Sigmoid colon (tissue), 7 donors: ENCODE data around the gene AMIGO2. TPM values are rescaled to one million over a fixed set of nuclear protein-coding genes. Genes with fewer than 3 reads are reported as not detected.
"Not testable (repeated sequence)": the region's sequence is repeated elsewhere in the genome, so short reads cannot be mapped to it uniquely, and the experiment has no call there.

Experiments
- DNase-seq: peaks from one replicate; pipeline ENCODE4 v3.0.0-alpha.2; 2019
- H3K27ac ChIP-seq, 4 donors: fragments of 200-600 bp; sonication (generic); one replicate each; pipeline ENCODE4 v1.5.1; 2016 to 2019; ENCODE audit warnings: mild to moderate bottlenecking in 1 of 4
- H3K27me3 ChIP-seq, 3 donors: fragments of 200-600 bp; sonication (generic); one replicate each; pipeline ENCODE4 v1.5.1; 2019; ENCODE audit warnings: mild to moderate bottlenecking in 1 of 3
- H3K36me3 ChIP-seq, 4 donors: fragments of 200-600 bp; sonication (generic); one replicate each; pipeline ENCODE4 v1.5.1; 2016 to 2019
- H3K4me1 ChIP-seq, 4 donors: fragments of 200-600 bp; sonication (generic); one replicate each; pipeline ENCODE4 v1.5.1; 2017 to 2019
- H3K4me3 ChIP-seq, 4 donors: fragments of 200-600 bp; sonication (generic); one replicate each; pipeline ENCODE4 v1.5.1; 2017 to 2019; ENCODE audit warnings: mild to moderate bottlenecking in 2 of 4, moderate library complexity in 1 of 4
- H3K9me3 ChIP-seq, 4 donors: fragments of 200-600 bp in 3 of 4; sonication (generic) in 3 of 4; one replicate each; pipeline versions ENCODE4 v1.5.1 to v1.6.1; 2013 to 2019
- EP300 ChIP-seq, 4 donors: sonication (generic); formaldehyde crosslinking; IDR thresholded peaks; one replicate each; pipeline ENCODE4 v1.6.1; 2017; ENCODE audit warnings: antibody characterized with exemption in 4 of 4
- POLR2A ChIP-seq, 2 donors: fragments of 450-650 bp; IDR thresholded peaks; one replicate each; pipeline ENCODE4 v1.6.1; 2016; ENCODE audit warnings: antibody characterized with exemption in 2 of 2, mild to moderate bottlenecking in 2 of 2, moderate library complexity in 2 of 2
- POLR2AphosphoS5 ChIP-seq, 4 donors: sonication (generic); formaldehyde crosslinking; IDR thresholded peaks; one replicate each; pipeline ENCODE4 v1.6.1; 2017; ENCODE audit warnings: antibody characterized with exemption in 4 of 4
- WGBS, 2 donors: extraction: QIAGEN DNeasy Blood & Tissue Kit; methylation state at CpG; one replicate each; pipeline ENCODE4 v1.1.7; 2013; 5-methylcytosine and 5-hydroxymethylcytosine counted together
- intact Hi-C: fragments of 100-400 bp; cut with DNase I; formaldehyde crosslinking; loops from one replicate; pipeline ENCODE4 v1.15.1; 2023
- polyA plus RNA-seq, 3 donors: library from polyadenylated mRNA; stranded (reverse); fragments of 200-250 nt; gene quantifications; one replicate each; pipeline ENCODE4 v1.2.3, GENCODE V29; 2013
- total RNA-seq, 4 donors: library from RNA; depleted of rRNA; stranded (reverse); fragments of >200 nt; gene quantifications; one replicate each; pipeline ENCODE4 v1.1.0, GENCODE V29; 2016
- TF ChIP-seq, protein P1 (sequence below), 4 experiments: fragments of 450-650 bp in 3 of 4; fragments of 200-600 bp in 1 of 4; IDR thresholded peaks; one replicate each; pipeline ENCODE4 v1.5.1; 2016 to 2019; ENCODE audit warnings: antibody characterized with exemption in 4 of 4, mild to moderate bottlenecking in 3 of 4, moderate library complexity in 2 of 4
- donor health status: healthy with polysubstance abuse.
- donor health status: Bipolar disorder and iron deficiency.
- donor health status: healthy.

Gene AMIGO2
- total and polyA plus RNA-seq, 7 donors, result 0.46 to 68.1 (median 33.2) TPM

DNA sequence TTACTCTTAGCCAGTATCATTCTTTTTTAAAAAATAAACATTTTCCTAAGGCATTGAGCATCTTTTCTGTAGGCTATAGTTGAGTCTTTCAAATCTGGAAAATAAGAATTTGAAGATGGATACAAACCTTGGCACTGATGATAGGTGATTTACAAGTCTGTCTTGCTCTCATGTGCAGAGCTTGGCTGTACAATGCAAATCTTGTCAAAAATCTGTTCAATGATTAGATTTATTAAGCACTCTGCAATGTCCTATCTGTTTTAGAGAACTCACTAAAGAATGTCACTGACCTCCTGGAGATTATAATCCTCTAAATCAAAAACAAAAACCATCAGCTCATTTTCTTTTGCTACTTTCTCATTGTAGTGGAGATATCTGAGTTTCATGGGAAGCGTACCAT is 42.8 kb upstream of the AMIGO2 start:
- Histone ChIP-seq H3K27me3 (no peaks in the 10 kb centered on the region), H3K9me3 (no peaks in the 10 kb centered on the region), H3K27ac (peak overlapping the region in 2 of 4 donors; percentile 18 to 47), H3K4me3 (no peak overlapping the region), H3K4me1 (peaks cover 0 to 19% (median 9%) of the 10 kb centered on the region in 4 donors), H3K36me3 (no peaks in the 10 kb centered on the region)
- TF ChIP-seq POLR2AphosphoS5 (IDR thresholded peaks at IDR 0.05) (no peak), EP300 (IDR thresholded peaks at IDR 0.05) (no peak), POLR2A (IDR thresholded peaks at IDR 0.05) (no peak)
- TF ChIP-seq, protein P1, sequence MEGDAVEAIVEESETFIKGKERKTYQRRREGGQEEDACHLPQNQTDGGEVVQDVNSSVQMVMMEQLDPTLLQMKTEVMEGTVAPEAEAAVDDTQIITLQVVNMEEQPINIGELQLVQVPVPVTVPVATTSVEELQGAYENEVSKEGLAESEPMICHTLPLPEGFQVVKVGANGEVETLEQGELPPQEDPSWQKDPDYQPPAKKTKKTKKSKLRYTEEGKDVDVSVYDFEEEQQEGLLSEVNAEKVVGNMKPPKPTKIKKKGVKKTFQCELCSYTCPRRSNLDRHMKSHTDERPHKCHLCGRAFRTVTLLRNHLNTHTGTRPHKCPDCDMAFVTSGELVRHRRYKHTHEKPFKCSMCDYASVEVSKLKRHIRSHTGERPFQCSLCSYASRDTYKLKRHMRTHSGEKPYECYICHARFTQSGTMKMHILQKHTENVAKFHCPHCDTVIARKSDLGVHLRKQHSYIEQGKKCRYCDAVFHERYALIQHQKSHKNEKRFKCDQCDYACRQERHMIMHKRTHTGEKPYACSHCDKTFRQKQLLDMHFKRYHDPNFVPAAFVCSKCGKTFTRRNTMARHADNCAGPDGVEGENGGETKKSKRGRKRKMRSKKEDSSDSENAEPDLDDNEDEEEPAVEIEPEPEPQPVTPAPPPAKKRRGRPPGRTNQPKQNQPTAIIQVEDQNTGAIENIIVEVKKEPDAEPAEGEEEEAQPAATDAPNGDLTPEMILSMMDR (IDR thresholded peaks at IDR 0.05), result no peak
- intact Hi-C loops, result no loop called here
- 93% methylated on average over 1 of the region's 1 CpG for WGBS, 2 donors
- no peak for DNase-seq

DNA sequence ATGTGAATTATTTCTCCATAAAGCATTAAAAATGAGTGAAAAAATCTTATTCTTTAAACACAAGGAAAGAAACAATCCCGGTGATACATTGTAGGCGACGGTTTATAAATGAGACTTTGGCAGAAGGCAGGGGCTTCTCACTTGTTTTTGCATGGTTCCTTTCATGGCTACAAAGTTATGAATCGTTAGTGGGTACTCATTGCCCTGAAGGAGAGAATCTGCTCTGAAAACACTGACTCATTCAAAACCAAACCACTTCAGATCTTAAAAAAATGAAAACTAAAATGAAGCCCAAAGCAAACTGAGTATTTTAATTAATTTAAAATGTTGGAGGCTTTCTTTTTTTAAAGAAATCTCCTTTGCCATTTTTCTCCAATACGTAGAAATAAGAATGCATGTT is 41.4 kb upstream of the AMIGO2 start:
- 93 to 95% methylated on average over 5 of the region's 5 CpGs for WGBS, 2 donors
- H3K27ac ChIP-seq, result no peak overlapping the region

DNA sequence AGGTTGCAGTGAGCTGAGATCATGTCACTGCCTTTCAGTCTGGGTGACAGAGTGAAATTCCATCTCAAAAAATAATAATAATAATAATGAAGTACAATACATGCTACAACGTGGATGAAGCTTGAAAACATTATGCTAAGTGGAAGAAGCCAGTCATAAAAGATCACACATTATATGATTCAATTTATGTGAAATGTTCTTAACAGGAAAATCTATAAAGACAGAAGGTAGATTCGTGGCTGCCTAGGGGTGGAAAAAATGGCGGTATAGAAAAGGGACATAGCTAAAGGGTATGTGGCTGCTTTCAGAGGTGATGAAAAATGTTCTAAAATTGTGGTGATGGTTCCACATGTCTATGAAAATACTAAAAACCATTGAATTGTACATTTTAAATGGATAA is 41.0 kb upstream of the AMIGO2 start:
- DNase-seq, result no peak
- intact Hi-C loops, result no loop called here
- H3K36me3 ChIP-seq, result no peaks in the 10 kb centered on the region
- TF ChIP-seq POLR2A (IDR thresholded peaks at IDR 0.05) (no peak), EP300 (IDR thresholded peaks at IDR 0.05) (no peak), POLR2AphosphoS5 (IDR thresholded peaks at IDR 0.05) (no peak)
- TF ChIP-seq, protein P1 (IDR thresholded peaks at IDR 0.05), result no peak
- WGBS, 2 donors, result 92 to 96% methylated on average over 3 of the region's 3 CpGs
- H3K4me3 ChIP-seq, result no peak overlapping the region
- H3K27me3 ChIP-seq, result no peaks in the 10 kb centered on the region
- H3K9me3 ChIP-seq, result no peaks in the 10 kb centered on the region
- no peak overlapping the region for H3K27ac ChIP-seq
- peaks cover 0 to 19% (median 9%) of the 10 kb centered on the region in 4 donors for H3K4me1 ChIP-seq

More for the DNA sequence above, 41.4 kb upstream of the AMIGO2 start:
- TF ChIP-seq EP300 (IDR thresholded peaks at IDR 0.05) (no peak), POLR2A (IDR thresholded peaks at IDR 0.05) (no peak)
- TF ChIP-seq, protein P1 (IDR thresholded peaks at IDR 0.05), result no peak
- intact Hi-C loops, result no loop called here
- Histone ChIP-seq H3K36me3 (no peaks in the 10 kb centered on the region), H3K9me3 (no peaks in the 10 kb centered on the region), H3K4me3 (no peak overlapping the region), H3K27me3 (no peaks in the 10 kb centered on the region), H3K4me1 (peaks cover 0 to 19% (median 9%) of the 10 kb centered on the region in 4 donors)
- no peak for DNase-seq

DNA sequence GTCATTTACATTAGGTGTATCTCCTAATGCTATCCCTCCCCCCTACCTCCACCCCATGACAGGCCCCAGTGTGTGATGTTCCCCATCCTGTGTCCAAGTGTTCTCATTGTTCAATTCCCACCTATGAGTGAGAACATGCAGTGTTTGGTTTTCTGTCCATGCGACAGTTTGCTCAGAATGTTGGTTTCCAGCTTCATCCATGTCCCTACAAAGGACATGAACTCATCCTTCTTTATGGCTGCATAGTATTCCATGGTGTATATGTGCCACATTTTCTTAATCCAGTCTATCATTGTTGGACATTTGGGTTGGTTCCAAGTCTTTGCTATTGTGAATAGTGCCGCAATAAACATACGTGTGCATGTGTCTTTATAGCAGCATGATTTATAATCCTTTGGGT is 37.5 kb upstream of the AMIGO2 start:
- WGBS, 2 donors, result 68 to 98% methylated on average over 1 of the region's 3 CpGs
- H3K9me3 ChIP-seq, H3K36me3 ChIP-seq, H3K27ac ChIP-seq, H3K4me1 ChIP-seq, H3K4me3 ChIP-seq, intact Hi-C loops, DNase-seq, H3K27me3 ChIP-seq: not testable (repeated sequence)

DNA sequence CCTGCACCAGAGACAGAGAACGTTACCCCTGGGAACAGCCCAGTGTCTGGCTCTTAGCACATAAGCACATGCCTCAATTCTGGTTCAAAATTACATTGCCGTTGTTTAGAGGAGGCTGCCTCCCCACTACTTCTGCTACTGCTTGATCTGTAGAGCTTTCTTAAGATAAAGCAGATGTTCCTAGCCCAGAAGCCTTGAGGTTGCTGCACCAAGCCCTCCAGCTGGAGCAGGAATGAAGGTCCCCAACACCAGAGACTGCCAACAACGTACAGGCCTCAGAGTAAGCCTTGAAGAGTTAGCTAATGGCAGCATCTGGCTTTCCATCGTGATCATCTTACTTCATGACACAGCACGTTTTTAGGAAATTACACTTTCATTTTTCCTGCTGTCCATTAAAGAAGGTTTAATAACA is 34.7 kb upstream of the AMIGO2 start:
- whole genome bisulfite sequencing, 2 donors, result 83 to 84% methylated on average over 5 of the region's 5 CpGs
- no peak overlapping the region for H3K27ac ChIP-seq
- TF ChIP-seq EP300 (IDR thresholded peaks at IDR 0.05), result no peak
- TF ChIP-seq POLR2AphosphoS5 (IDR thresholded peaks at IDR 0.05), result no peak
- TF ChIP-seq POLR2A (IDR thresholded peaks at IDR 0.05), result no peak
- TF ChIP-seq, protein P1 (IDR thresholded peaks at IDR 0.05), result no peak
- H3K4me1 ChIP-seq, result no peaks in the 10 kb centered on the region
- no peaks in the 10 kb centered on the region for H3K9me3 ChIP-seq
- DNase-seq, result no peak
- no peak overlapping the region for H3K4me3 ChIP-seq
- H3K27me3 ChIP-seq, result no peaks in the 10 kb centered on the region
- H3K36me3 ChIP-seq, result peaks cover 0 to 4% (median 0%) of the 10 kb centered on the region in 4 donors
- intact Hi-C loops, result loop anchor here (5.0 kb wide), 1 partner anchor 83 kb away; no protein-coding TSS in a partner anchor
